AG04449 (cell line): ENCODE measurements around the gene ID4.
A peak's percentile ranks its signal among the peaks of the same experiment; 100 is the strongest.

Experiments
- CTCF ChIA-PET: fragments of 350-600 bp; formaldehyde crosslinking; extraction: SDS; loops from one replicate; lab custom pipeline; 2021; ENCODE audit warnings: antibody characterized with exemption; lab: Yijun Ruan, JAX
- POLR2A ChIA-PET: fragments of 400-600, 350-600 bp; formaldehyde crosslinking; extraction: SDS; loops from one replicate; lab custom pipeline; 2020; ENCODE audit warnings: antibody characterized with exemption, inconsistent platforms; lab: Yijun Ruan, JAX
- DNase-seq: peaks from one replicate; pipeline ENCODE4 v3.0.0-alpha.2; 2010; ENCODE audit warnings: low read depth, low spot score
- H3K4me3 ChIP-seq: 2 replicates; pipeline ENCODE4 v1.5.1; 2011; ENCODE audit warnings: low read depth, mild to moderate bottlenecking, control low read depth, low read length
- CTCF ChIP-seq: IDR thresholded peaks from one replicate; pipeline ENCODE4 v1.5.1; 2011; ENCODE audit warnings: mild to moderate bottlenecking, moderate library complexity, low read length, control low read depth, inconsistent platforms; ENCODE audit not compliant: insufficient read depth; ENCODE audit errors: missing control alignments

ID4 gene

GRCh38 chr6:19835605-19836004 lies 1.6 kb upstream of the ID4 start:
- CTCF ChIA-PET = no interaction called here

GRCh38 chr6:19837511-19838441 lies 606 bp downstream of the ID4 start:
- POLR2A ChIA-PET = interaction anchor here (0.6 to 2.2 kb wide), 20 partner anchors 8 to 1318 kb away, joined by 3 to 38 read pairs (median 4); no protein-coding TSS in a partner anchor
- CTCF ChIA-PET = interaction anchor here (1.2 kb wide), 1 partner anchor 14 kb away, joined by 4 read pairs; no protein-coding TSS in a partner anchor
- no peak for DNase-seq
- TF ChIP-seq CTCF = no peak
- peak overlapping the region; percentile 74 for H3K4me3 ChIP-seq

More at GRCh38 chr6:19835605-19836004, 1.6 kb upstream of the ID4 start:
- DNase-seq = no peak
- POLR2A ChIA-PET = no interaction called here
- no peak for TF ChIP-seq CTCF
- H3K4me3 ChIP-seq = no peak overlapping the region

- POLR2A ChIA-PET = no interaction called here
- no peak for DNase-seq
- peak overlapping the region; percentile 74 for H3K4me3 ChIP-seq
- CTCF ChIA-PET = interaction anchor here (1.2 to 1.7 kb wide), 2 partner anchors 13 kb away, joined by 4 to 10 read pairs; no protein-coding TSS in a partner anchor
- TF ChIP-seq CTCF = no peak
Observed at GRCh38 chr6:19838442-19839236, 1.5 kb downstream of the ID4 start.

- ChIA-PET POLR2A (no interaction called here), CTCF (interaction anchor here (1.7 kb wide), 1 partner anchor 12 kb away, joined by 10 read pairs; no protein-coding TSS in a partner anchor)
- TF ChIP-seq CTCF = no peak
- peak overlapping the region; percentile 74 for H3K4me3 ChIP-seq
- DNase-seq = no peak
Observed at GRCh38 chr6:19839237-19839546, 2.0 kb downstream of the ID4 start.

- H3K4me3 ChIP-seq = no peak overlapping the region; the same call in 1 of the 2 replicates
- TF ChIP-seq CTCF = no peak
- CTCF ChIA-PET = interaction anchor here (1.7 kb wide), 1 partner anchor 12 kb away, joined by 10 read pairs; no protein-coding TSS in a partner anchor
- no peak for DNase-seq
- POLR2A ChIA-PET = no interaction called here
Observed at GRCh38 chr6:19839788-19840187, 2.6 kb downstream of the ID4 start.
